HG02623 (cell line): ENCODE data around the gene DCBLD2.

Source experiments
- ATAC-seq: cut with Tn5 transposase; IDR thresholded peaks from one replicate; pipeline ENCODE4 v1.9.1; 2021; ENCODE audit warnings: moderate library complexity; ENCODE audit not compliant: unreplicated experiment

The DCBLD2 gene

DNA sequence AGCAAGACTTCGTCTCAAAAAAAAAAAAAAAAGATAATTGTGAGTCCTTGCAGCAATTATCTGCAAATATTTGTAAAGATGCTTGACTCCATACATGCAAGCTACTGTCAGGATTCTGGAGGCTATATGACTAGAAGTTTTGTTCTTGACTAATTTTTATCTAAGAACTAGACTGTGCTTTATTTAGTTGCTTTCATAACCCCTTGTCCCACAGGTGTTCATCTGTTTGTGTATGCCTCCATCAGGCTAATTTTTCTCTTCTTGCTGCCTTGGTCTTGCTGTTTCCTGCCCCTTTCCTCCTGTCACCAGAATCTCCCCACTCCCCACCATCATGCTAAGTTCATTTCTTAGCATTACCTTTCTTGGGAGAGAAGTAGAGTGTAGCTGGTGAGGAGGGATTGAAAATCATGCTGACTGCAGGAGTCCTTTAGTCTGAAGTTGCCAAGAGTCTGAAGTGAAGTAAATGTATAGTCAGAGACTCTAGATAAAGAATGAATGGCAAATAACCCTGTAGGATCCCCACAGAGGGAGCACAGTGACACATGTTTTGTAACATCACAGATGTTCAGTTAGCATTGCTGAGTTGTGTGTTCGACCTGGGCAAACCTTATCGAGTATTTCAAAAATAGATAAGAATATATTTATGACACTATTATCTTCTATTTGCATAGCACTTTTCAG is 125.9 kb downstream of the DCBLD2 start:
- ATAC-seq: no peak

DNA sequence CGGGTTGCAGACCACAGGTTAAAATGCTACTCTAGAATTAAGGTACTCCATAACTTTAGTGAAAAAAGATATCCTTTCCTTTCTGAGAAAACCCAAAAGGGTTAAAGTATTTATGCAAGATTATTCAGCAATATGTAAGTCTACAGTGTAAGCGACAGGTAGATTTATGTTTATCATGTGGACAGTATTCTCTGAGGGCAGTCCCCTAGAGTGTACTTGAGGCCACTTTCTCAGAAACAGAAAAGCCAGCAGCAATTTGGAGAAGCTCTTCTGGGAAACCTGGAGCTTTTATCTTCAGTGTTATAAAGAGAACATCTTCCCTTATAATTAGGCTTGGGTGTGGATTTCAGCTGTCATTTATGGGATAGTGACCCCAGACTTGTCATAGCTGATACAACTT is 129.5 kb downstream of the DCBLD2 start:
- no peak for ATAC-seq

DNA sequence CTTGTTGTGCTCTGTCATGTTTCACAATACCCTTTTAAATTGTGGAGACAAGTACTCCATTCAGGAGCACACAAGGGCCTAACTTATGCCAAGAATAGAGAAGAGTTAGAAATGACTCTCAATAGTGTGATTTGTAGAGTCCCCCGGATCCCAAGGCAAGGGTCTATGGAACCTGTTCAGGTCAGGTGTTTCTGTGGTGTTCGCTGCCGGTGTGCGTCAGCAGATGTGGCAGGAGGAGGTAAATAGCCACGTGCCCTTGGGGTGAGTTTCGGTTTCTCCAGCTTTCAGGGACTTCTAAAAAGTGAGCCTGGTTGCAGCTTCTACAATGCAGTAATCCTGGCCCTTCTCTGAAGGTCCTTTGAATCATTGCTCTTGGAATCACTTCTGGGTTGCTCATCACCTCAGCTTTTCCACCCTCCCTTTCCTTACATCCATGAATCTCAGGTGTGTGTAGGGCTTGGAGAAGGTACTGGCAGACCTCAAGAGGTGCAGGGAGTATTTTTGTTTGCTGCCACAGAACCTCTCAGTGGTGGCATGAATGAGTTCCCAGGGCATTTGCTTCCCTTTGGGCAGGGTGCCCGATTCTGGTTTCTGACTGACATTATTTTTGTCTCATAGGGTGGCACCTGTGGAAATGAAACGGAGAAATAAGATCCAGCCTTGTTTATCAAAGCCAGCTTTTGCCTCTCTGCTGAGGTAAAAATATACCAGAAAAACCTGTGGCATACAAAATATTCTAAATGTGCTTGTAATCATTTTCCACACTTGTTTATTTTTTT is 131.0 kb downstream of the DCBLD2 start:
- ATAC-seq: peak; percentile 84

DNA sequence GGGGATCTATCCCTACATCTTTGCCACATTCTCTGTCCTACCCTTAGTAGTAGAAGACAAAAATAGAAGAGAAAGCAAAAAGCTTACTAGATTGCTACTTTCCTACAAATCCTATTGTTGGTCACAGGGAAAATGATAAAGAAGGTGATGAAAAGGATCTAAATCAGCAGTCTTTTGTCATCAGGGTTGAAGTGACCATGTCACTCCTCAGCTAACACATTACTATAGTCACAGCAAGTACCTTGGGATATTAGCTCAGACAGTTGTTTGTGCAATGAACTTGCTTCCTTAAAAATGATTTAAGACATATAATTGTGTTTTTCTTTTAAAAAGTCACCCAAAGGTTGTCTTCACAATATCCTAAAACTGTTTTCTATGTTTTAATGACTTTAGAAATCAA is 132.0 kb downstream of the DCBLD2 start:
- no peak for ATAC-seq

DNA sequence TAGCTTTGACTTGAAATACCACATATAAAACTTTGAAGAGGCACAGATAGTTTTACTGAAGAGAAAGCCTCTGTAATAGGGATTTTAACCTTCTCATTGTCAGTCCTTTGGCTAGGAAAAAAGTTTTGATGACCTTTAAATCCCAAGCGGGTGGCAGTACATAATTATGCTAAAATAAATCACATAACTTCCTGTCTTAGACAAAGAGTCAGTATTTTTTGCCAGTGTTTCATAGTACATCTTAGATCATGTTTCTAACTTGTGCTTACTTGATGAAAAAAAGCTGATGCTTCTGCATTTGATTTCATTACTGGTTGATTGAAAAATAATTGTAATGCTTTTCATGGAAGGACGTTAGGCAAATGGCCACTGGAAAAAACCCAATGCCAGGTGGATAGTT is 132.5 kb downstream of the DCBLD2 start:
- no peak for ATAC-seq

DNA sequence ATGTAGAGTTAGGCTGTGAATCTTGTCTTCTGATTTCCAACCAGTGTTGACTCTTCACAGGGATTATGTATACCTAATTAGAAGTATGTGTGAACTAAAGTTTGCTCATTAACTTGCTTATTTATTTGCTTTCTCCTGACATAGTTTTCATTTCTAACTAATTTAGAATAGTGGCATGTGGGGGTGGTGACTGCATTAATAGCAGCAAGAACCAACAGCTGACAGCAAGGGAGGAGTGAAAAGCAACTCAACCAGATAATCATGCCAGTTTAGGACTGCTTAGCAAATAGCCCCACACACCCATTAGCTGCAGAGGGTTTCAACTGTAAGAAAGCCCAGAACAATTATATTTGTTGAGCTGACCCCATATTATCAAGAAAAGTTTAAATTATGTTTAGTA is 134.6 kb downstream of the DCBLD2 start:
- no peak for ATAC-seq

DNA sequence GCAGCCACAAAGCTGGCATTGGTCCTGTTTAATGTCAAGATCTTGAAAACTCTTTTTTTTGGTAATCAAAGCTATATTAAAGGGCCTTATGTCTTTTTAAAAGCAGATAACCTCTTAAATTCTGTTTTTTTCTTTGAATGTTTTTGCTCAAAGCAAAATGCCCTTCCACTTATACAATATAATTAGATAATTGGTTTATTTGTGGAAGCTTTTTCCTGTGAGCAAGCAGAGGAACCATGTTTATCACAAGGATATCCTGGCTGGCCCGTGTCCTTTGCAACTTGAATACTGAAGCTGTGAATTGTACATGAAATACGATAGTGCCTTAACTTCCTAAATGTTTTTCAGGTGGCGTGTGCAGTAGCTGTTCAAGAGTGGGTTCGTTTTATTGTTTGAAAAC is 135.8 kb downstream of the DCBLD2 start:
- no peak for ATAC-seq

DNA sequence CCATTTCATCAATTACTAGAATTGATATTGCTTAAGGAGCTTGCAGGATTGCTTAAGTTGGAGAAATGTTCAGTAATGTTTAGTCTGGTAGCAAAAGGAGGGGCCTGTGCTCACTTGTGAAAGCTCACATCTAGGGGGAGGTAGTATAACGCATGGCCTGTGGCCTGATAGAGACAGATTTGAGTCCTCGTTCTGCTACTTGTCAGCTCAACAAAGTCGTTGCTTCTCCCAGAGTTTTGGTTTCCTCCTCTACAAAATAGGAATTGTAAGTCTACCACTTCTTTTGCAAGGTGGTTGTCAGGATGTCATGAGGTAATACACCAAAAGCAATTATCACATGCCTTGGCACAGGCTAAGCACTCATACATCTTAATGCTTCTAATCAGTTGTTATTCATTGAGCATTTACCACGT is 137.0 kb downstream of the DCBLD2 start:
- ATAC-seq: no peak

DNA sequence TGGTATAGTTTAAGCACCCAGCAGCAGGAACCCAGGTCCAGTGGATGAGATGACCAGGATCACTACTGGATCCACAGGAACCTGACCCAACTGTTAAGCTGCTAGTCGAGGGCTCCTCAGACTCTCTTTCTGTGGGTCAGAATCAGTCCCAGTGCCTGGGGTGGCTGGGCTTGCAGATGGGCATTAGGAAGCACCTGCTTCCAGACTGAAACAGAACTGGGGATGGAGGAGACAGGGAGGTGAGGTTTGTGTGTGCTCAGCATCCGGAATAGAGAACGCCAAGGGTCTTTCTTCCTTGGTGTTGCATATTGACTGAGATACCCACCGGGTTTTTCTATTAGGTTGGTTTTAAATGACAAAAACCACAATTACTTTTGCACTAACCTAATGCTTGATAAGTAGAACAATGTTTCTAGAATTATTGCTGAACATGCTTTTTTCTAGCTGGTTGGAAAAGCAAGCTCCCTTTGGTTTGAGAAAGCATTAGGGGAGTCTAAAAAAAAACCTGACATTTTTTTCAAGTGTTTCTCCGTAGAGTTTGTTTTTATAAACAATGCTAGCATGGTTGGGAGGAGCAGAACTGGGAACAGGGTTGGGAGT is 137.6 kb downstream of the DCBLD2 start:
- no peak for ATAC-seq

DNA sequence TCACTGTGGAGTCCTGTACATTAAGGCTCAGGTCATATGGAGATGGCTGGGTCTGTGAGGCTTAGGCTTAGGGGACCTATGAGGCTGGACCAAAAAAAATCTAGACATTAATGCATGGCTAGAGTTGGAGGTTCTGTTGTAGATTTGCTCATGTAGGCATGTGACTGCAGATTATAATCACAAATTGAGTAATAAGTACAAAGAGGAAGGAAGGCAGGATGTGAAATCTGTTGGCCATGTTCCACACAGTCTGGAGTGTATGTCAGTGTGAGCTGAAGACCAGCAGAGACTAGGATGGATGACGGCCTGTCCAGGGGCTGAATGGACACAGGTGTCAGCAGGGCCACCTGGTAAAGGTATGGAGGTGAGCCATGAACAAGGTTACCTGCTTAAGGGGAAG is 138.4 kb downstream of the DCBLD2 start, which contains the start of gene ST3GAL6:
Gene ST3GAL6 (plus strand): TSS at position 265 of the 400 bp plus-strand sequence. CDS start 5,101 bp downstream, outside the sequence.
- ATAC-seq: peak; percentile 48

DNA sequence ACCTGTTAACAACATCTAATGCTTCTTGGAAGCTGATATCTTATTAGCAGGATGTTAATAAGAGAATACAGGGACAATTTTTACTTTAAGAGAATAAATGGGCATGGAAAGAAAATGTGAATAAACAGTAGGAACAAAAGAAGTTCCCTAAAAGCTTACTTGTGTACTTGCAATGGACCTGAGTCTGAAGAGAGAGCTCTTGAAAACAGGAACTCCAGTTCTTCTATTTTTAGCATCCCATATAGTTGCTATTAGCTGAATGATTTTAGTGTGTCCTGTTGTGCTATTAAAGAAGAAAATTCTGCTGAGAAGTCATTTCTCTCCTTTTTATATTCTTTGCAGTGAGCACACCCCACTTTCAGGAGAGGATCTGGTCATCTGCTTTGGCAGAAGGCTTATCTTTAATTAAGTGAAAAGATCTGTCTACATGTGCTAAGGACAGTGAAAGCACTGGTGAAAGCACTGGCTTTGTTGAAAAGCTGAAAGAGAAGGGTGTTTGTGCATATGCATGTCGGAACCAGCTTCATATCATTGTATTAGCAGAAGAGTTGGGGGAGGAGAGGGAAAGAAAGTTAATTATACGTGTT is 139.8 kb downstream of the DCBLD2 start:
- ATAC-seq: no peak

DNA sequence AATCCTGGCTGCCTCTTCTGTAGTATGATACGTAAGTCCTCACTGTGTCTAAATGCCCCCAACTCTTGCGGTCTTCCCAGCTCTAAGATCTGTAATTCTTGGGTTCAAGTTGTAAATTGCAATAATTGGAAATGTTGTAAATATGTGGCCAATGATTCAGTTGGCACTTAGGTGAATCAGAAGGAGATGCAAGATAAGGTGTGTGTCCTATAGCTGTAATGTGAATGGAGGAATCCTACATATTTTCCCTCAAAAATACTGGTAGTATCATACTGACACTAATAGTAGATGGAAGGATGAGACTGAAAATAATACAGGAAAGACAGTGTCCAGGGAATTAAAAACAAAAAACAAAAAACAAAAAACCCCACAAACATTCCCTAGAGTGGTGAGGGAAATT is 141.9 kb downstream of the DCBLD2 start:
- ATAC-seq: no peak

DNA sequence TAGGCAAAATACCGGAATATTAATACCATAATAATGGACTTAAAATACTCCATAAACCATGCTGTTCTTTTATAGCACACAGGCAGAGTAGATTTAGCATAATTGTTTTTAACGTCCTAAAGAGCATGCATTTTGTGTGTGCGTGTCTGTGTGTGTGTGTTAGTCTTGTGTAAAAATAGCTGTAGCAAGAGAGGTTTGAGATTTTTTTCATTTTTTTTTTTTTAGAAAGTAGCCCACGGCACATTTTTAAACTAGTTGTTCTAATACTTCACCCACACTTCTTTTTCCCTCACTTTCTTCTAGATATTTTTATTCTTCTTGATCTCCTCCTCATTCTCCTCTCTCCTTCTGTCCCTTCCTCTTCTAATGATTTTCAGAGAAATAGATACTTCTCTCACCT is 145.9 kb downstream of the DCBLD2 start:
- no peak for ATAC-seq

DNA sequence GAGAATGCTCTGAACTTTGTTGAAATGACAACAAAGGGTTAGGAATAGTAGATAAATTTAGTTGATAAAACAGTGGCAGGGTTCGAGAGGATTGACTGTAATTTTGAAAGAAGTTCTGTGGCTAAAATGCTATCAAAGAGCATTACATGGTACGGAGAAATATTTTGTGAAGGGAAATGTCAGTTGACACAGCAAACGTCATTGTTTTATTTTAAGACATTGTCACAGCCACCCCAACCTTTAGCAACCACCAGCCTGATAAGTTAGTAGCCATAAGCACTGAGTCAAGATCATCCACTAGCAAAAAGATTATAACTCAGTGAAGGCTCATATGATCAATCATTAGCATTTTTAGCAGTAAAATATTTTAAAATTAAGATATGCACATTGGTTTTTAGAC is 147.0 kb downstream of the DCBLD2 start:
- no peak for ATAC-seq

DNA sequence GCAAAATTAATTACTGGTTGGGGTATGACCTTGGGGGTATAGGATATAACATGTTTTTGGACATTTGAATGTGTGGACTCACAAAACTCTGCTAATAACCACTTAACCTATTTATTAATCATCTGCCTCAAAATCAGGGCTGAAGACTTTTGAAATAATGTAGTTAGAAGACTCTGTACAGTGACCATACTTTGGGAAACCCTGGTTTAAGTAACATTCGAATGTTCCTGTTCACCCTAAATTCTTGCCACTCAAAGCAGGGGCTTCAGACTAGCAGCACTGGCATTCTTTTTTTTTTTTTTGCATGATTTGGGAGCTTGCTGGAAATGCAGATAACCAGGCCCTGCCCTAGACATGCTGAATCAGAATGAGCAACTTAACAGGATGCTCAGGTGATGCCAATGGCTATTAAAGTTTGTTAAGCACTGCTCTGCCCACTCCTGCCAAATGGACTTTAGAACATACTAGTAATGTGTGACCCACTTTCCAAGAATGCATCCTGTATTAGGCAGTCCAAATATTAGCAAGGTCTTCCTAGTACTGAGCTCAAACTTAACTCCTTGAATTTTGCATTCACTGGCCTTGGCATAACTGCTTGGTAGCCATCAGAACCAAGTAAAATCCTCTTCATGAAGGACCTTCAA is 151.1 kb downstream of the DCBLD2 start:
- no peak for ATAC-seq

DNA sequence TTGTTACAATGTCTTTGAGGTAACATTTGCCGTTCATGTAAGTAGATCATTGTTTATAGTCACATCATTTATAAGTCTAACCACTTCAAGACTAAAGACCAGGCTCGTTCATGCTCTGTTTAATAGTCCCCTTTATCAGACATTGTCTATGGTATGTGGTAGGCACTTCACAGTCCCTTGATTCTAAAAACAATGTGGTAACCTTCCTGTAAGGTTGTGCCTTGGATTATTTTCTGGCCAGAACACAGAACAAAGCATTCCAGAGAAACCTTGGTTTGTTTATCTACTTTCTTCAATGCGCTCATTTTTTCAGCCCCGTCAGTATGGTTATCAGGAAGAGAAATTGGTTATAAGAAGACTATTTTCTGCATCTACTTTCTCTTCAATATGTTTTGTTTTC is 154.6 kb downstream of the DCBLD2 start:
- no peak for ATAC-seq

DNA sequence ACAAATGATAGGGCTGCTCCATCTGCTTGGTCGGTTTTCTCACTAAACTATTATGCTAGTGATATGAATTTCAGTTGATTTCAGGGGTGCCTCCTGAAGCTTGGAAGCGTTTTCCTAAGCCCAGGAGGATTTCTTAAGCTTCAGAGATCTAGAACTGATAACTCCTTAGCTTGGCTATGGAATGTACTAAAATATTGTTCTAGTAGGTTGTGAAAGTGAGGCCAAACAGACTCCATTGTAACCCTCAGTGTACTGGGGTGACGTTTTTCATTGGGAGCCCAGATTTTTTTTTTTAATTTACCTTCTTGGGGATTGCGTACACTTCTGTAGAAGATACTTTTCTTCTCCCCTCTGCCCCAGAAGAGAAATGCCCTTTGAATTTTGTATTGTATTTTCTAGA is 155.4 kb downstream of the DCBLD2 start:
- no peak for ATAC-seq
